Peyer's patch (tissue), 4 donors: Measurements from ENCODE around the gene OR10T2. TPM values are rescaled to one million over a fixed set of nuclear protein-coding genes. Genes with fewer than 3 reads are reported as not detected.
"Not testable (repeated sequence)": the region's sequence is repeated elsewhere in the genome, so short reads cannot be mapped to it uniquely, and the experiment has no call there.

Experiments
- DNase-seq, 3 donors: peaks; one replicate each; pipeline ENCODE4 v3.0.0-alpha.2; 2017 to 2019
- H3K27ac ChIP-seq, 4 donors: fragments of 200-600 bp; sonication (generic); one replicate each; pipeline ENCODE4 v1.5.1; 2016 to 2019
- H3K27me3 ChIP-seq, 2 donors: fragments of 200-600 bp; sonication (generic); one replicate each; pipeline ENCODE4 v1.5.1; 2019
- H3K36me3 ChIP-seq, 3 donors: fragments of 200-600 bp; sonication (generic); one replicate each; pipeline ENCODE4 v1.5.1; 2016 to 2019
- H3K4me1 ChIP-seq, 4 donors: fragments of 200-600 bp; sonication (generic); one replicate each; pipeline ENCODE4 v1.5.1; 2016 to 2019
- H3K4me3 ChIP-seq, 4 donors: fragments of 200-600 bp; sonication (generic); 1 replicate in 3 of 4; 2 replicates in 1 of 4; pipeline ENCODE4 v1.5.1; 2016 to 2019; ENCODE audit warnings: mild to moderate bottlenecking in 1 of 4
- H3K9me3 ChIP-seq, 4 donors: fragments of 200-600 bp; sonication (generic); one replicate each; pipeline ENCODE4 v1.5.1; 2016 to 2019; ENCODE audit warnings: mild to moderate bottlenecking in 1 of 4
- CTCF ChIP-seq, 6 experiments: fragments of 450-650 bp in 4 of 6; fragments of 200-600 bp in 2 of 6; sonication (generic) in 1 of 6; IDR thresholded peaks; one replicate each; pipeline ENCODE4 v1.5.1; 2017 to 2019; ENCODE audit warnings: antibody characterized with exemption in 6 of 6, mild to moderate bottlenecking in 3 of 6, moderate library complexity in 1 of 6
- POLR2A ChIP-seq, 2 donors: fragments of 450-650 bp; IDR thresholded peaks; one replicate each; pipeline ENCODE4 v1.5.1; 2017; ENCODE audit warnings: antibody characterized with exemption in 2 of 2, mild to moderate bottlenecking in 2 of 2, moderate library complexity in 2 of 2
- total RNA-seq, 4 donors: library from RNA; depleted of rRNA; stranded (reverse); fragments of >200 nt; gene quantifications; one replicate each; pipeline ENCODE4 v1.1.0, GENCODE V29; 2016

Gene OR10T2
- total RNA-seq: not detected

DNA sequence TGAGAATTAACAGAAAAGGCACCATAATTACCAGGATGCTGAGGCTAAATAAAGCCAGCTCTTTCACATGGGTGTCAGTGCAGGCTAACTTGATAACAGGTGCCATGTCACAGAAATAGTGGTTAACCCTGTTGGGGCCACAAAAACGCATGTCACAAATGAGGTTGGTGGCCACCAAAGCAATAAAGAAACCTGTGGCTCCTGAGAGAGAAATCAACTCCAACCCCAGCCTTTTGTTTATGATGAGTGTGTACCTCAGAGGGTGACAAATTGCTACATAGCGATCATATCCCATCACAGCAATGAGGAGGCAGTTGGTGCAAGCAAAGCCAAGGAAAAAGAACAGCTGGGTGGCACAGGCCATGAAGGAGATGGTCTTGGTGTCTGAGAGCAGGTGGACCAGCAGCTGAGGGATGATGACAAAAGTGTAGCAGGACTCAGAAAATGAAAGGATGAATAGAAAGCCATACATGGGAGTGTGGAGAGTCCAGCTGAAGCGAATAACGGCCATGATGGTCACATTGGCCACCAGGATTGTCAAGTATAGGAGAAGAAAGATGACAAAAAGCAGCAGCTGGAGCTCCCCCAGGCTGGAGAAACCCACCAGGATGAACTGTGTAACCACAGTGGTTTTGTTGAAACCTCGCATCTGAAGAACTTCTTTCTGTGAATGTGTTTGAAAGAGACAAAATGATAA lies at the start of gene OR10T2:
OR10T2 (minus strand) TSS at position 649 of the 697 bp plus-strand sequence; CDS start at position 649, 0 bp downstream.
- H3K4me1 ChIP-seq: no peaks in the 10 kb centered on the region
- H3K27ac ChIP-seq: no peak within 1 kb of the TSS
- no peak within 1 kb of the TSS for H3K4me3 ChIP-seq
- no peaks in the 10 kb centered on the region for H3K36me3 ChIP-seq
- TF ChIP-seq CTCF (IDR thresholded peaks at IDR 0.05): no peak
- no peak for TF ChIP-seq POLR2A (IDR thresholded peaks at IDR 0.05)
- no peaks in the 10 kb centered on the region for H3K9me3 ChIP-seq
- no peaks in the 10 kb centered on the region for H3K27me3 ChIP-seq
- no peak for DNase-seq

- H3K4me1 ChIP-seq: no peaks in the 10 kb centered on the region
- H3K4me3 ChIP-seq: no peak overlapping the region
- no peaks in the 10 kb centered on the region for H3K36me3 ChIP-seq
- H3K27ac ChIP-seq: no peak overlapping the region
- H3K27me3 ChIP-seq: no peaks in the 10 kb centered on the region
- no peak for TF ChIP-seq POLR2A (IDR thresholded peaks at IDR 0.05)
- H3K9me3 ChIP-seq: no peaks in the 10 kb centered on the region
- no peak for DNase-seq
These were observed 46.1 kb upstream of the OR10T2 start for GRCh38 chr1:158445376-158445775.

DNA sequence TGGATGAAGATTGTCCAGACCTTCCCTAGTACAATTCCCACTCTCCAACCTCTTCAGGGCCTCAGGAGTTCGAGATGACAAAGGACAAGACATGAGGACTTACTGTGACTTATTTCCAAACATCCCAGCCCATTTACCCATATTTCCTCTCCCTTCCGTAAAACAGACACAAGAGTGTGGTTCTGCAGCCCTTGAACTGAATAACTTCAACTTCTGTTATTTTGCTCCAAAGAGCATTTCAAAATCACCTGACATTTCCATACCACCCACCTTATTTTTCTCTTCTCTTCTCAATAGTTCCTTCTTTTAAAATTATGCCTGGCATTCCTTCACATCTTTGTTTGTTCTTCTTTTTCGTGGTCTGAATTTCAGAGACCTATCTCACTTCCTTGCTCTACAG lies 35.5 kb upstream of the OR10T2 start:
- no peak for TF ChIP-seq POLR2A (IDR thresholded peaks at IDR 0.05)
- no peak for TF ChIP-seq CTCF (IDR thresholded peaks at IDR 0.05)
- Histone ChIP-seq H3K36me3 (no peaks in the 10 kb centered on the region), H3K4me1 (no peaks in the 10 kb centered on the region), H3K27ac (no peak overlapping the region), H3K4me3 (no peak overlapping the region), H3K9me3 (peaks cover 0 to 5% (median 1%) of the 10 kb centered on the region in 4 donors), H3K27me3 (no peaks in the 10 kb centered on the region)
- DNase-seq: no peak

DNA sequence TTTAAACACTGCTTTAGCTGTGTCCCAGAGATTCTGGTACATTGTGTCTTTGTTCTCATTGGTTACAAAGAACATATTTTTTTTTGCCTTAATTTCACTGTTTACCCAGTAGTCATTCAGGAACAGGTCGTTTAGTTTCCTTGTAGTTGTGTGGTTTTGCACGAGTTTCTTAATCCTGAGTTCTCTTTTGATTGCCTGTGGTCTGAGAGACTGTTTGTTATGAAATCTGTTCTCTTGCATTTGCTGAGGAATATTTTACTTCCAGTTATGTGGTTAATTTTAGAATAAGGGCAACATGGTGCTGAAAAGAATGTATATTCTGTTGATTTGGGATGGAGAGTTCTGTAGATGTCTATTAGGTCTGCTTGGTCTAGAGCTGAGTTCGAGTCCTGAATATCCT lies 30.9 kb upstream of the OR10T2 start:
- H3K27me3 ChIP-seq, H3K27ac ChIP-seq, H3K4me1 ChIP-seq, H3K36me3 ChIP-seq, H3K9me3 ChIP-seq, DNase-seq, H3K4me3 ChIP-seq: not testable (repeated sequence)

DNA sequence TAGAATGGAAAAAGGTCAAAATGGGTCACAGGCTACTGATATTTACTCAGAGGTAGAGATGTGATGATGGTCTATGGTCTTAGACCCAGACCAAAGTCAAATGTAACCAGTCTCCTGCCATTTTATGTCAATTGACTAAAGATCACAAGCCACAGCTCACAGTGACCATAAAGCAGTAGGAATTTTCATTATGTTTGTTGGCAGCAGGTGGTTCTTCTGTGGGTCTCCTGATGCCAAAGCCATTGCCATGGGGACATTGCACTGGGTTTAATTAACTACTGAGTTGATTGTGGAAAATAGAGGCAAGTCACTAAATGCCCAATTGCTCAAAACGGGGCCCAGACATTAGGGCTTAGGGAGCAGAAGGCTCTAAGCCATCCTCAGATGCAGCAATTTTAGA lies 26.9 kb upstream of the OR10T2 start, which contains the start of gene OR10K2:
OR10K2 (minus strand) TSS at position 101 of the 400 bp plus-strand sequence. CDS start 5,371 bp downstream, outside the sequence.
- no peak for DNase-seq
- Histone ChIP-seq H3K4me1 (no peaks in the 10 kb centered on the region), H3K36me3 (no peaks in the 10 kb centered on the region), H3K4me3 (no peak within 1 kb of the TSS), H3K9me3 (no peaks in the 10 kb centered on the region), H3K27ac (no peak within 1 kb of the TSS), H3K27me3 (no peaks in the 10 kb centered on the region)
- TF ChIP-seq POLR2A (IDR thresholded peaks at IDR 0.05) (no peak), CTCF (IDR thresholded peaks at IDR 0.05) (no peak)

DNA sequence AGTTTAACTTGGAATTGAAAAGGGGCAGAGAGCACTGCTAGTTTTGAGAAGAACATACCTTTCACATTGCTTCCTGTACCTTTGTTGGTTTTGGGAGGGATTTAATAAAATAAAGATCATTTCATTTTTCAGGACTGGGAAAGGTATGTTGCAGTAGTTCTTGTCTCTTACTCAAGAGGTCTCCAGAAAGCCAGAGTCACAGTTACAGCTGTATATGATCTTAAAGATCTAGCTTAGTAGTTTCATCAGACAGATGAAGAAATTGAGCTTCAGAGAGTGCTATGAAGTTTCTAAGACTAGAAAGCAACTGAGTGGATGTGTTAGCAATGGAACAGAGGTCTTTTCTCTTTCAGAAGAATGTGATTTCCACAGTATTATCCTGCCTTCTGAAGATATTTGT lies 25.8 kb upstream of the OR10T2 start:
- no peaks in the 10 kb centered on the region for H3K9me3 ChIP-seq
- H3K27ac ChIP-seq: no peak overlapping the region
- H3K27me3 ChIP-seq: no peaks in the 10 kb centered on the region
- TF ChIP-seq CTCF (IDR thresholded peaks at IDR 0.05) (no peak), POLR2A (IDR thresholded peaks at IDR 0.05) (no peak)
- no peak for DNase-seq
- H3K4me3 ChIP-seq: no peak overlapping the region
- no peaks in the 10 kb centered on the region for H3K36me3 ChIP-seq
- no peaks in the 10 kb centered on the region for H3K4me1 ChIP-seq

- no peaks in the 10 kb centered on the region for H3K27me3 ChIP-seq
- no peak overlapping the region for H3K27ac ChIP-seq
- no peaks in the 10 kb centered on the region for H3K9me3 ChIP-seq
- H3K4me3 ChIP-seq: no peak overlapping the region
- no peaks in the 10 kb centered on the region for H3K4me1 ChIP-seq
- no peak for DNase-seq
- TF ChIP-seq CTCF (IDR thresholded peaks at IDR 0.05) (no peak), POLR2A (IDR thresholded peaks at IDR 0.05) (no peak)
- H3K36me3 ChIP-seq: no peaks in the 10 kb centered on the region
These were observed 22.9 kb upstream of the OR10T2 start for GRCh38 chr1:158422212-158422611.
